HUES64 (cell line): ENCODE data around the gene ZRANB3.

ENCODE experiments used
- H3K27ac ChIP-seq: 2 replicates; pipeline ENCODE4 v1.7.0; 2013; ENCODE audit warnings: low read depth, low read length, inconsistent platforms
- H3K27me3 ChIP-seq: 2 replicates; pipeline ENCODE4 v1.6.1; 2013; ENCODE audit warnings: mild to moderate bottlenecking, low read length; ENCODE audit not compliant: insufficient read depth
- H3K36me3 ChIP-seq: 2 replicates; pipeline ENCODE4 v1.6.1; 2013; ENCODE audit warnings: mild to moderate bottlenecking, low read length; ENCODE audit not compliant: insufficient read depth
- H3K4me1 ChIP-seq: 2 replicates; pipeline ENCODE4 v1.6.1; 2013; ENCODE audit warnings: mild to moderate bottlenecking, low read length, moderate library complexity; ENCODE audit not compliant: insufficient read depth
- H3K4me3 ChIP-seq: 2 replicates; pipeline ENCODE4 v1.5.1; 2013; ENCODE audit warnings: mild to moderate bottlenecking, low read length, moderate library complexity
- H3K9ac ChIP-seq: 2 replicates; pipeline ENCODE4 v1.6.1; 2013; ENCODE audit warnings: mild to moderate bottlenecking, low read depth, low read length
- H3K9me3 ChIP-seq: 2 replicates; pipeline ENCODE4 v1.6.1; 2013; ENCODE audit warnings: low read depth, low read length; ENCODE audit not compliant: insufficient read depth
- WGBS: fragments of 150-250, 120-280 bp; methylation state at CpG from one replicate; pipeline ENCODE4 v1.1.7; 2013; ENCODE audit warnings: missing lambda C conversion rate; 5-methylcytosine and 5-hydroxymethylcytosine counted together

Gene ZRANB3

DNA sequence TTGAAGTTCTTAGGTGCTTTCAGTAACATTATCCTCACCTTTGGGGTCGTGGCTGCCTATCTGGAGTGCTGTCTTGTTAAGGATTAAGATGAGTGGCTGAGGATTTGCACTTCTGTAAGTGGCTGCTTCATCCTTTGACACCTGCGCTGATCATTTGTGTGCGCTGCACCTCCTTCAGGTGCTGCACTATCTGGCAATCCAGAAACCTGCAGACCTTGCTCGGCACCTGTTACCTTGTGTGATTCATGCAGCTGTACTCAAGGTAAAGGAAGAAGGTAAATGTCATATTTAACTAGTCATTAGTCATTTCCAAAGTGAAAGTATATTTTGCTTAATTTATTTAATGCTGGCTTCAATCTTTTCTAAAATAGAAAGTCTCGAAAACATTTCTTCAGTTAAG, 368.6 kb downstream of the ZRANB3 start:
- Histone ChIP-seq H3K36me3 (peaks cover 71% of the 10 kb centered on the region), H3K27me3 (no peaks in the 10 kb centered on the region), H3K27ac (no peak overlapping the region), H3K9me3 (no peaks in the 10 kb centered on the region), H3K4me3 (no peak overlapping the region), H3K9ac (no peak overlapping the region), H3K4me1 (no peaks in the 10 kb centered on the region)
- 95% methylated on average over 4 of the region's 5 CpGs for WGBS

DNA sequence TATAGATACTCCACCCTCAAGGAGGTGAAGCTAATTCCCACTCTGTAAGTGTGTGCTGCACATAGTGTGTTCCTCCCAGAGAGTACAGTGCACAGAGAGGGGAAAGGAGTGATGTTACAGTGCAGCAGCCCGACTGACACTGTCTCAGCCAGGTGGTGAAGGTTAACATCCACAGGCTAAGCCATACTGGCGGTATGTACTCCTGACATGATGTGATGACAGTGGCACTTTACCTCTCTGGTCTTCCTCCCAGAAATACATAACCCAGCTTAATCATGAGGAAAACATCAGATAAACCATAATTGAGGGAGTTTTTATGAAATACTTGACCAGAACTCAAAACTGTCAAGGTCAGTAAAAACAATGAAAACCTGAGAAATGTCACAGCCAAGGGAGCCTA, 371.8 kb downstream of the ZRANB3 start:
- peaks cover 6% of the 10 kb centered on the region; the same call in 1 of the 2 replicates for H3K4me1 ChIP-seq
- no peak overlapping the region for H3K9ac ChIP-seq
- peaks cover 74% of the 10 kb centered on the region for H3K36me3 ChIP-seq
- WGBS = 85% methylated on average over 2 of the region's 2 CpGs
- H3K9me3 ChIP-seq = no peaks in the 10 kb centered on the region
- H3K4me3 ChIP-seq = no peak overlapping the region
- H3K27me3 ChIP-seq = no peaks in the 10 kb centered on the region
- H3K27ac ChIP-seq = no peak overlapping the region

DNA sequence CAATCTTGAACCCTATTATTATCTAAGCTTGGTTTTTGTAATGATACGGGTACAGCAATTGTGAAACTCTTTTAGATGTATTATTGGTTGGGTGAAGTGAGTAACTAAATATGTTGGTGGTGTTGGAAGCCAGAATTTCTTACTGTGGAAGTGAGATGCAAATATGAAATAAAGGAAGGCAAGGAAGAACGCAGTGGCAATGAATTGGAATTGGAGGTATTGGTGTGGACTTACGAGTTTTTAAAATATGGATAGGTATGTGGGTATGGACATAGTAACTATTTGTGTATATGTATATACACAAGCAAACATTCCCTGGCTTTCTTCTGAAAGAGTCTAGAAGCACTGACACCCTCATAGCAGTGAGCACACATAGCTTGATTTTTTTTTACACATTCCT, 373.2 kb downstream of the ZRANB3 start:
- Histone ChIP-seq H3K4me1 (peaks cover 6% of the 10 kb centered on the region; the same call in 1 of the 2 replicates), H3K27me3 (no peaks in the 10 kb centered on the region), H3K27ac (no peak overlapping the region), H3K36me3 (peaks cover 74% of the 10 kb centered on the region), H3K9me3 (no peaks in the 10 kb centered on the region), H3K9ac (no peak overlapping the region), H3K4me3 (no peak overlapping the region)
- WGBS = 97% methylated on average over 3 of the region's 3 CpGs

DNA sequence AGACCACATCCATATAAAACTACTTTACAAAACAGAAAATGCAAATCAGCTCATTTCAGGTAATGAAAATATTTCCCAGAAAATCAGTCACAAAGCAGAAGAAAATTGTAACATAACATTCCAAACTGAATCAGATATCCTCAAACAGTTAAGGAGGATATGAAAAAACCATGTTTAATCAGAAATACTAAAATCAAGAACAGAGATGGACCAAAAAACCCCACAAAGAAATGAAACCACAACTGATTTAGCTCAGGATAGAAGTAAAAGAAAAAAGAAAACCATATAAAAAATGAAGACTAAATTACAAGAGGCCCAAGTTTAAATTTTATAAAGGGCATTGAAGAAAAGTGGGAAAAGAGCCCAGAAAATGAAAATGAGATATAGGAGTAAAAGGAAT, 376.1 kb downstream of the ZRANB3 start:
- Histone ChIP-seq H3K27me3 (no peaks in the 10 kb centered on the region), H3K4me3 (no peak overlapping the region), H3K4me1 (peaks cover 6% of the 10 kb centered on the region; the same call in 1 of the 2 replicates), H3K9me3 (no peaks in the 10 kb centered on the region), H3K36me3 (peaks cover 91% of the 10 kb centered on the region), H3K27ac (no peak overlapping the region), H3K9ac (no peak overlapping the region)

DNA sequence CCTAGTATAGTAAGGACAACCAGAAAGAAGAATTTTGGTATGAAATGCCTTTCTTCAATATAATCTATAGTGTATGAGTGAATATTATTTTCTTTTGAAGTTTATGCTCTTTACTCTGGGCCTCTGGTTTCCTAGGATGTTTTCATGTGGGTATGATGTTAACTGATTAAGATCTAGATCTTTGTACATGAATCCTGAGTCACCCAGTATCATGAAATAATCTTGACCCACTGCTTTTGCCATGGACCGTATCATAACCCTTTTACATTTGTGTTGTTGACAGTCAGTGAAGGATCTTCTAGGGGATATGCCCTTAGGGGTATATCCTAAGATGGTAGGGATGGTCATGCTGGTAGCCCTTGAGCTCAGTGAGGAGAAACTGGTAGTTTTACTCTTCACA, 378.7 kb downstream of the ZRANB3 start:
- no peak overlapping the region for H3K27ac ChIP-seq
- H3K36me3 ChIP-seq = peaks cover 73% of the 10 kb centered on the region
- 100% methylated on average over 1 of the region's 1 CpG for WGBS
- no peaks in the 10 kb centered on the region for H3K27me3 ChIP-seq
- H3K9ac ChIP-seq = no peak overlapping the region
- H3K4me3 ChIP-seq = no peak overlapping the region
- H3K9me3 ChIP-seq = no peaks in the 10 kb centered on the region
- peaks cover 6% of the 10 kb centered on the region; the same call in 1 of the 2 replicates for H3K4me1 ChIP-seq

DNA sequence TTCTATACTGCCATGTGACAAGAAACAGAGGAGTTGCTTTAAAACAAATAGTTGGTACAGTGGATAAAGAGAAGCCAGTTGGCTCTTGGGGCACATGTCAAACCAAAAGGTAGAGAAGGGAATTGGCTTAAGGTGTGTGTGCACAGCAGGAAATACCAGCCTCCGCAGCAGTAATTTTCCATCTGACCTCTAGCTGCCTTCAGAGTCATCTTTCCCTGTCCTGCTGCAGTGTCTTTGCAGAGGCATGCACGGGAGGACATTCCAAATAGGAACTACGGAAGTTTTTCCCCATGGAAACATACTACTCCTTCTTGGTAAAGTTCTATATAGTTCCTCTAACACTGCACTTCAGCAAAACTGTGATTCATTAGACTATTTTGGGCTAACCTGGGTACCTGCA, 379.4 kb downstream of the ZRANB3 start:
- Histone ChIP-seq H3K4me3 (no peak overlapping the region), H3K9me3 (no peaks in the 10 kb centered on the region), H3K36me3 (peaks cover 67% of the 10 kb centered on the region), H3K9ac (no peak overlapping the region), H3K27ac (no peak overlapping the region), H3K4me1 (peaks cover 6% of the 10 kb centered on the region; the same call in 1 of the 2 replicates), H3K27me3 (no peaks in the 10 kb centered on the region)
- 94% methylated on average over 3 of the region's 3 CpGs for WGBS

DNA sequence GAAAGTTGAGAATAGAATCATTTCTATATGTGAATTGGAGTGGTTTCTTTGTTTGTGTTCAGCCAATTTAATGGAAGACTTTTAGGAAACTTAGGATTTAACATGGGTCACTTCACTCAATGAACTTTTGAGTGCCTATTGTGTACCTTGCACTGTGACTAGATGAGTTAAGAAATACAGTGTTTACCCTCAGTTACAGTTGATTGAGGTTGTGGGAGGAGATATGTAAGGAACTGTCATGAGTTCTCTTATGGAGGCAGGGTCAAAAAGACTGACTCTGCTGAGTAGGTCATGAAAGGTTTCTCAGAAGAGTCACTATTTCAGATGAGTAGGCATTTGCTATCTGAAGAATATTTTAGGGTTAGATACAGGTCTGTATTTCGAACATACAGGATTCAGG, 380.3 kb downstream of the ZRANB3 start:
- Histone ChIP-seq H3K9me3 (no peaks in the 10 kb centered on the region), H3K9ac (no peak overlapping the region), H3K36me3 (peaks cover 59% of the 10 kb centered on the region), H3K27ac (no peak overlapping the region), H3K4me3 (no peak overlapping the region), H3K4me1 (no peaks in the 10 kb centered on the region), H3K27me3 (no peaks in the 10 kb centered on the region)
- 89% methylated on average over 1 of the region's 1 CpG for WGBS

DNA sequence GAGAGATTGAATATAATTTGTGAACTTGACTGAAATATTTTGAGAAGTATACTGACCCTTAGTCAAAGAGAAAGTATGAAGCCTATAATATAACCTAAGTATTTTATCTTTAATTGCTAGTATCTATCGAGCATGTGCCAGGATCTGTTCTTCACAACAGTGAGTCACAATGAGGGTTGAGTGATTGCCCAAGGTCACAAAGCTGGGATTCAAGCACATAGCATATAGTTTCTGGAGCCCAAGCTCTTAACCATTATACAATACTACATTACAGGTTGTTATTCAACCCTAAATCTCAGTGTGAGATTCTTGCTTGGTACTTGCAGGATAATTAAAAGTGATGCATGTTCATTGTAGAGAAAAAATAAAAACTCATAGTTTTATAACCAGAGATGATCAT, 381.8 kb downstream of the ZRANB3 start:
- H3K4me3 ChIP-seq = no peak overlapping the region
- 82% methylated on average over 1 of the region's 1 CpG for WGBS
- peaks cover 52% of the 10 kb centered on the region for H3K36me3 ChIP-seq
- no peaks in the 10 kb centered on the region for H3K4me1 ChIP-seq
- no peaks in the 10 kb centered on the region for H3K27me3 ChIP-seq
- no peak overlapping the region for H3K9ac ChIP-seq
- no peak overlapping the region for H3K27ac ChIP-seq
- H3K9me3 ChIP-seq = peaks cover 2% of the 10 kb centered on the region; the same call in 1 of the 2 replicates

DNA sequence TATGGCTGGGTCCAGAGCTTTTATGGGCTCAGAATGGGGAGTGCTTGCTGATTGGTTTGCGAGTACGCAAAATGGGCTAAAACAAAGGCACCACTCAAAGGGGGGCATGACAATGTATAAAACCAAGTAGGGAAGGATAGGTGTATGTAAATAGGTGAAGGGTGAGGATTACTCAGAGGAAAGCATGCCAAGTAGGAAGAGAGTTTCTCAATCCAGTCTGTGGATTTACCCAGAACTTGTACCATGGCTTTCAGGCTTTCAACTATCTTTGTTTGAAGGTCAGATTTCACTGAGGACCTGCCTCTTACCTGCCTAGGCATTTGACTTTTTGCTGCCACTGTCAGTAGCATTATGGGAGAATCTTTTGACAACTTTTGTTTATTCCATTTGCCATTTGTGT, 386.7 kb downstream of the ZRANB3 start:
- Histone ChIP-seq H3K9me3 (peaks cover 33% of the 10 kb centered on the region), H3K4me3 (no peak overlapping the region), H3K27ac (no peak overlapping the region), H3K36me3 (peaks cover 46% of the 10 kb centered on the region), H3K9ac (no peak overlapping the region), H3K4me1 (no peaks in the 10 kb centered on the region), H3K27me3 (no peaks in the 10 kb centered on the region)
- 93% methylated on average over 2 of the region's 2 CpGs for WGBS

DNA sequence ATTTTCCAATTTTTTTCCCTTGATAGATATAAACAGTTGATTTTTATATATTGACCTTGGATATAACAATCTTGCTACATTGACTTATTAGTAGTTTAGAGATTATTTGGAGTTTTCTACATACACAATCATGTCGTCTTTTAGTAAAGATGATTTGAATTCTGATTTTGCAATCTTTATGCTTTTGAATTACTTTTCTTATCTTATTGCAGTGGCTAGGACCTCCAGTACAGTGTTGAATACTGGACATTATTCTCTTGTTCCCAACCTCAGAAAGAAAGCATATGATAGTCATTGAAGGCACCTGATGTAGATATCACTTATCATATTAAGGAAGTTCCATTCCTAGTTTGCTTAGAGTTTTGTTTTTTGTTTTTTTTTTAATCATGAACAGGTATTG, 388.7 kb downstream of the ZRANB3 start:
- no CpG with 5 or more reads among the region's 1 CpG for whole genome bisulfite sequencing
- Histone ChIP-seq H3K4me3 (no peak overlapping the region; the same call in 1 of the 2 replicates), H3K9ac (no peak overlapping the region), H3K27me3 (no peaks in the 10 kb centered on the region), H3K9me3 (peaks cover 33% of the 10 kb centered on the region), H3K4me1 (no peaks in the 10 kb centered on the region), H3K27ac (no peak overlapping the region), H3K36me3 (peaks cover 65% of the 10 kb centered on the region)

DNA sequence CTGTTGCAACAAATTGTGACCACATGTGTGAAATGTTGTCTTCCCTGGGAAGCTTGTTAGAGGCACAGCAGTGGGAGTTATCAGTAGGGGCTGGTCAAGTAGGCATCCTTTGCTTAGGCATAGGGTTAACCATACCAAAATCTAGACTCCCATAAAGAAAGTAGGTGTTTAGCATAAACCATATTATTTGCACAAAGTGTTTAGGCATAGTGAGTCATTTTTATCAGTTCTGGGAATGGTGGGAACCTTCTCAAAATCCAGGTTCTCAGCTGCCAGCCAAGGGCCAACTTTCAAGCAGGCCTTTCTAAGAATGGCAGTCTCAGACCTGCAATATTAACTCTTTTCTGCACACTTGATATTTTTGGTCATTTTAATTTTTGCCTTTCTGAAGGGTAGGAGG, 390.4 kb downstream of the ZRANB3 start:
- peaks cover 33% of the 10 kb centered on the region for H3K9me3 ChIP-seq
- H3K36me3 ChIP-seq = peaks cover 80% of the 10 kb centered on the region
- no peaks in the 10 kb centered on the region for H3K27me3 ChIP-seq
- H3K27ac ChIP-seq = no peak overlapping the region
- H3K4me3 ChIP-seq = no peak overlapping the region
- H3K4me1 ChIP-seq = no peaks in the 10 kb centered on the region
- H3K9ac ChIP-seq = no peak overlapping the region

DNA sequence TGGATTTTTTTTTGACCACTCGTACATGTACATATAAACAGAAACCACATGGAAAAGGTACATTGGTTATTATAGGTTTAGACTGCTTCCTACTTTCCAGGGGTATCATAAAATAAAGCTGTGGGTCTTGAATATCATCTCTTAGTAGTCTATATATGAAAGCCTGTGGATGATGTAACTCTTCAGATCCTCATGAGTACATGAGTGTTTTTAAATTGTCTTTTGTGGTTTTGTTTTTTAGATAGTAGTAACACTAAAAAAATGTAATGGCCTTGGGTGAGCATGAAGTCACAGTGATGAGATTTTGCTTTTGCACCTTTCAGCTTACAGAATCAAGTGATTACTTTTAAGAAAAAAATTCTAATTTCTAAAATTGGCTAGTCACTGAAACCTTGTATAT, 398.7 kb downstream of the ZRANB3 start:
- H3K9ac ChIP-seq = no peak overlapping the region
- no CpG with 5 or more reads among the region's 1 CpG for WGBS
- no peaks in the 10 kb centered on the region for H3K27me3 ChIP-seq
- no peaks in the 10 kb centered on the region for H3K4me1 ChIP-seq
- no peak overlapping the region for H3K4me3 ChIP-seq
- peaks cover 91% of the 10 kb centered on the region for H3K36me3 ChIP-seq
- no peaks in the 10 kb centered on the region for H3K9me3 ChIP-seq
- no peak overlapping the region for H3K27ac ChIP-seq
